Stimulated activated CD4-positive, alpha-beta T cell treated with anti-CD3 and anti-CD28 coated beads, Interleukin-12 subunit alpha, Interleukin-12 subunit beta, amount 100 ng/mL, for 4 hours (primary cell): ENCODE measurements around the gene NEK9.
A peak's percentile ranks its signal among the peaks of the same experiment; 100 is the strongest.

ENCODE experiments used
- DNase-seq: peaks from one replicate; pipeline ENCODE4 v3.0.0-alpha.2; 2020

Gene NEK9

DNA sequence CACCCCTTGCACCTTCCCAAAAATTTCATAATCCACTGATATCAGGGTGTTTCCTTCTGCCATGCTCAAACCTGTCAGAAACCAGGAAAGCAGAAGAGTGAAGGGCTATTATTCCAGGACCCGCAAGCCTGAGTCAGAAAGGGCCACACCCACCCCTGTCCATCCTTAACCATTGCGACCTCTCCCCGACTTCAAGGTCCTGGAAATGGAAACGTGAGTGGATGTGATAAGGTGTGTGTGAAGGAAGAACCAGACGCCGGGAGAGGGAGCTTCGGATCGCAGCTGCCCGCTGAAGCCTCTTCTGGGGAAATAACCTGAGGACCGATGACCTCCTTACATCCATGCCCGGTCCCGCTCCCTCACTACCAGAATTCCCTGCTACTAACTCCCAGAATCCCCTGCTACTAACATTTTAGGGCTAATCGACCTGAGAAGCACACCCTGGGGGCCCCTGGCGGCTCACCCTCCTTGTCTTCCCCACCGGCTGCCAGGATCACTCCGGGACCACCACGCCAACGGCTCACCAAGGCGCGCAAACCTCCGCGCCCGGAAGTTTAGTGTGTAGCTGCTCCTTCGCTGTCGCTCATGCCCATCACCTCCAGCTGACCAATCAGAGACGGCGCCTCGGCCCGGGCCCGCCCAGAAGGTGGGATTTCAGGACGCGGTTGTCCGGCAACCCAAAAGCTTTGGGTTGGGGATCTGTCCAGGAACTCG lies 63.2 kb downstream of the NEK9 start, which contains the start of gene ACYP1:
TSS of gene ACYP1 (minus strand) at position 534 of the 714 bp plus-strand sequence. CDS start at position 63, 471 bp downstream.
- DNase-seq = peak; percentile 91

DNA sequence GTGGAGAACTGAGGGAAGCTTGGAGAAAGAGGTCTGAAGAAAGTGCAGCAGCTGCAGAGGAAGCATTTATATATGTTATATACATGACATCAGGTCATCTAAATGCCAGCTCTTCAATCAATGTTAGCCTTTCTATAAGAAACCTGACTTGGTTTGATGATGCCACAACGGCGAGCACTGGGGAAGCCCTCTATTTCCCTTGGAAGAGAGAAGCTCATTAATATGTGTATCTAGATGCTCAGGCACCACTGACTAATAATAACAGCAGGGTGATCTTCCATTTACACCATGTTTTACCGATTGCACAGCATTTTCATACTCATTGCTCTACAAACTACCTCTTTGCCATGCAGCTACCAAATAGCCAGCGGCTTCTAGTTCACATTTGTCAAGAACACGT lies 63.8 kb downstream of the NEK9 start:
- DNase-seq = no peak

DNA sequence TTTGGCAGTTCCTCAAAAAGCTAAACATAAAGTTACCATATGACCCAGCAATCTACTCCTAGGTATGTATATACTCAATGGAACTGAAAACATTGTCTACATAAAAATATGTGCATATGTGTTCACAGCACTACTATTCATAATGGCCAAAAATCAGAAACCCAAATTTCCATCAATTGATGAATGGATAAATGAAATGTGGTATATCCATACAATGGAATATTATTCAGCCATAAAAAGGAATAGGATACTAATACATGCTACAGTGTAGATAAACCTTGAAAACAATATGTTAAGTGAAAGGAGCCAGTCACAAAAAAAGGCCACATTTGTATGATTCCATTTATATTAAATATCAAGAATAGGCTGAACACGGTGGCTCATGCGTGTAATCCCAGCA lies 66.4 kb downstream of the NEK9 start:
- no peak for DNase-seq

DNA sequence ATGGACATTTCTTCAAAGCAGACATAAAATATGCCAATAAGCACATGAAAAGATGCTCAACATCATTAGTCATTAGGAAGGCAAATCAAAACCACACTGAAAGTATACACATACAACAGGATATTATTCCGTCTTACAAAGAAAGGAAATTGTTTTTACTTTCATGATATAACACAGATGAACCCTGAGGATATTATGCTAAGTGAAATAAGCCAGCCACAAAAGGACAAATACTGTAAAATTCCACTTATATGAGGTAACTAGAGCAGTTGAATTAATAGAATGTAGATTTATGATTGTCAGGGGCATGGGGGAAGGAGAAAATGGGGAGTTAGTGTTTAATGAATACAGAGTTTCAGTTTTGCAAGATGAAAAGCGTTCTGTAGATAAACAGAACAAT lies 67.2 kb downstream of the NEK9 start:
- DNase-seq = no peak

DNA sequence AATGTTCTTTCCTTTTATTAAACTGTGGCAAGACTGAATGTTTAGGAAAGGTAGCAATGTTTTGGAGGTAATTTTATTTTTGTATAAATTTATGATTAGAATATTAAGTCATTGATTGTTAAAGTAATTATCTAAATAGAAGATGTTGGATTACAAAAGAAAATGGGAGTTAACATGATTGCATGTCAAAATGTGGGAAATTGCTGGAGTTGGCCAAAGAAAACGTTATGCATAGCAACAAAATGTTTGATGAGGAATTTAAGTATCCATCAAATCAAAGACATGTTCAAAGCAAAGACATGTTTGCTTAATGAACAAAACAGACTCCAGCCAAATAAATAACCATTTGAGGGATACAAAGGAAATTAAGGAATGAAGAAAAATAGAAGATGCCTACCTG lies 72.4 kb downstream of the NEK9 start:
- DNase-seq = no peak

DNA sequence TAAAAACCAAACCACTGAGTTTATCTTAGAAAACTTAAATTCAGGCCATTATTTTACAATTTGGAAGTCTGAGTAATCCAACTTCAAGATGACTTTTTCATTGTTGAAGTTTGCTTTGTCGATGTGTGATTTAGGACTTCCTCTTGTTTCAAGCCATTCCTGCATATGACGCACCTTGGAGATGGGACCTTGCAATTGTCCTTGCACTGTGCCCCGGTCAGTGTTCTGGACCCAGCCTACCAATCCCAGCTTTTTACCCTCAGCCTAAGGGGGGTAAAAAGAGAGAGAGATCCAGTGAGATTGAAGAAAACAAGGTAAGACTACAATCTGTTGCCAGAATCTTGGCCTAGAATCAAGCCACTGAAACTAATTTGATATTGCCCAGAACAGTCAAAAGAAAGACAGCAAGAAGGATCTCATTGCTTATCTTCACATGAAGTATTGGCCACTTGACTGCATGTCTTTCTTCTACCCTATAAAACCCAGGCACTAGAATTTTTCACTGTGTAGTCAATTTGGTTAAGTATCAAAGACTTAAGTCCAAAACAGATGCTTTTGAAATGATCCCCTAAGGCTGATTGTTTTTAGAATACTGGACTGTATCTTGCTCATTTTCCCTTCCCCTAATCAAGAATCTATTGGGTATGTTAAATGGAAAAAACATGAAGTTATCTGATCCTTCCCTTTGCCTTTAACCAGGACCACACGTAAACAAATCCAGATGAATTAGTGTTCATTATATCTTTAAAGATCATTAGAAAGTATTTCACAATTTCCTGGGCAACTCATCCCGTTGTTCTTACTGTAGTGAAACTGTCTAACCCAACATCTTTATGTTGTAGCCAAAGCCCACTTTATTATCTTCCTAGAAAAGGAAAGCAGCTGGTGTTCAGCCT lies 73.2 kb downstream of the NEK9 start:
- DNase-seq = no peak

DNA sequence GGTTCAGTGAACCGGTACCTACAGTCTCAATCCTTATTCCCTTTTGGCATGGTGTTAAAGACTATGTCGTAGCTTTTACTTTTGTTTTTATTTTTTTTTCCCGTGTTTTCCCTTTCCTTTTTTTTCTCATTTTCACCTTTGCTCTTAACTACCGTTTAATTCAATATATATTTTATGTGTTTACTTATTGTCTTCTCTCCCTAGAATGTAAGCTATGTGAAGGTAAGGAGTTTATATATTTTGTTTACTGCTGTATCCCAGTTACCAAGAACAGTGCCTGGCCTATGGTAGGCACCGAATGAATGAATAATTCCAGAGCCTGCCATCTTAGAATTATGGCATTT lies 75.3 kb downstream of the NEK9 start:
- no peak for DNase-seq

DNA sequence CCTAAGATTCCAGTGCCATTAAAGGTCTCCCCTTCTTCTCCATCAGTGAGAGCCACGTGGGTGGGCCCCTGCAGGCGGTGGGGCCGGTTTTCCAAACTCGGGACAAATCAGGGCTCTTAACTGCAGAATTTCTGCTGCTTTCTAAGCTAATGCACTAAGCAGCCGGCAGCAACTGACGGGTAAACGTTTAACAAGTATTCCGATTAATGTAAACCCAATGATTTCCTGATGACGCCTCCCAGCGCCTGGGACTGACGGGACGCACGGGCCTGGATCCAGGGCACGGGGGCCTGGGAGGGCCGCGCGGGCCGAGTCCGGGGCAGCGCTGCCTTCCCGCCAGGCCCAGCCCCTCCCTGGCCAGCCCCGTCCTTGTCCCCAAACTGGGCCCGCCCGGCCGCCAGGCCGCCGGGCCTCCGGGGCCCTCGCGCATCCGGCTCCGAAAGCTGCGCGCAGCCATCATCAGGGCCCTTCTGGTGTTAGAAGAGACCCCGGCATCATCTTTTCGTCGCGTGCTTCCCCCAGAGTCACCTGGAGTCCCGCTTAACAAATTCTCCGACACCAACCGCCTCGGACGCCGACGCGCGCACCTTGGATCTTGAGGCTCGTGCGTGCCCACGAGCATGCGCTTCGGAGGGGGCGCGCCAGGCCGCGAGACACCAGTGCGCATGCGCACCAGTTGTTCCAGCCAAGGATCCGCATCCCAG lies 75.8 kb downstream of the NEK9 start, which contains the start of gene MLH3:
TSS of gene MLH3 (minus strand) at position 616 of the 704 bp plus-strand sequence. CDS start 1,812 bp downstream, outside the sequence.
- peak; percentile 80 for DNase-seq

DNA sequence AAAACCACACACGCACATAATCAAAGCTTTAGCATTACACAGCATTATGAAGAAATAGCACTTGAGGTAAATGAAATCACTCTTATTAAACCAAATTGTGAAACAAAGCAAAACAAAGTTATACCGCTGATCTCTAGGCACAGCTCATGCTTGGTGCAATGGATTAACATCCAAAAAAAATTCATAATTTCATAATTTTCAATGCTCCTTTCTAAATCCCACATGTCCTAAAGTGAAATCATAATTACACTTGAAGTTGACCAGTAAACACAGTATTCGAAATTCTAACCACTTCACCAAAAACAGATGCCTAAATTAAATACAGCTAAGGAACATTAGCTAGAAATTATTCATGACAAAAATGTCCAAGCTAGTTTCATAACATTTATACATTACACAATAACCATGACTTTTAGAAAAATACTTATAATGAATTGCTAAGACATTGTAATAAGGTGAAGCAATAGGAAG lies 77.1 kb downstream of the NEK9 start:
- DNase-seq = no peak

DNA sequence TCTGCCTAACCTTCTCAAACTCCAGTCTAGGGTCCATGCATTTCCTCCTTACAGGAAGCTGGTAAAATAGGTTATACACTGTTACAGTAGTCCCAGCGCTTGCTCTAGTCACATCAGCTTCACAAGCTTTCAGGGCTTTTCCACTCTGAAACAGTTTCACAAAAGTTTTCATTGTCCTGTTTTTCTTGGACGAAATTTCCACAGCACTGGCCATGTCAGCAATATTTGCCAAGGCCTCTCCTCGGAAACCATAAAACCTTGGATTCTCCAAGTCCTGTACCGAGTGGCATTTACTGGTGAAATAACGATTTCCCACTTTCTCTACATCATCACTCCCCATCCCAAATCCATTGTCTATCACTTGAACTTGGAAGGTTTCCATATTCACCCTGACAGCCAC lies 77.7 kb downstream of the NEK9 start:
- no peak for DNase-seq

DNA sequence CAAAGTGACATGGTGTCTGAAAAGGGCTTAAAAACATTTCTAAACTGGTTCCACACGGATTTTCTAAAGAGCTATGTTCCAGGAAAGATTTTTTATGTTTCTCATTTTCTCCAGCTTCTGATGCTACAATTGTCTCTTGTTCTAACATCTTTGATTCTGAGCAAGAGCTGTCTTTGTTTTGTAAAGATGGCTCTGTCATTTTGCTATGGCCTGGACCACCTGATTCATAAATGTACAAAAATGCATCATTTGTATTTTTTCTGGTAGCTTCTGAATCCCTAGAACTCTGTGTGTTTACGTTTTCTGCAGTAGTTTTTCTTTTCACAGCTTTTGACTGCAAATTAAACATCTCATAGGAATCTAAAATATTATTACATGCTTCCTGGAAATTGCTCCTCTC lies 78.7 kb downstream of the NEK9 start:
- no peak for DNase-seq

DNA sequence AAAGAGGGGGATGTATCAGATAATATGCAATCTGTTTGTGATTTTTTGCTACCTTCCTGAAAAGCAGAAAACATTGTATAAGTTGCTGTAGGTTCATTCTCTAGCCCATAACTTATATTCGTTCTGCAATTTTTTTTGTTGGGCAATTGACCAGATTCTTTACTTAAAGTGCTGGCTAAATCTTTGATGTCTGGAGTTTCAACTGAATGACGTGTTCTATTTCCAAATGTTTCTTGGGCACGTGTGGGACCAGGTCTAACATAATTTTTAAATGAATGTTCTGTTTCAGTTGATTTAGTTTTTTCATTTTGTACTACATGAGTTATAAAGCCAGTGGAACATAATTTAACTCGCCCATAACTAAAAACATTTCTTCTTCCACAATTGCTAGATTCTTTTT lies 79.3 kb downstream of the NEK9 start:
- no peak for DNase-seq

DNA sequence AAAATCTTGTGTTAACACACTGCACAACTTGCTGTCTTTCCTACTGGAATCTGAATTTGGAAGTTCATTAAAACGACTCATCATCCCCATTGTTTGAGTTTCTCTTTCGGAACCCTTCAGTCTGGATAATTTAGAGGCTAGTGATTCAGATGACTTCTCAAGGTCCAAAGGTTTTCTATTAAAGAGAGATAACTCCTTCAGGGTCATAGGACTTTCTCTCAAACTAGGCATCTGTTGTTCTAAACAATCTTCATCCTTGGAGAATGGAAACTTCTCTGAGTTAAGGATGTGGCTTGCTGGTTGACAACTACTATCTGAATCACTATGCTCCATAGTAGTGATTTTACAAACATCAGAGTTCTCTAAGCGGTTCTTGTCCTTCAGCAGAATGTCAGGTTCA lies 79.9 kb downstream of the NEK9 start:
- DNase-seq = no peak

DNA sequence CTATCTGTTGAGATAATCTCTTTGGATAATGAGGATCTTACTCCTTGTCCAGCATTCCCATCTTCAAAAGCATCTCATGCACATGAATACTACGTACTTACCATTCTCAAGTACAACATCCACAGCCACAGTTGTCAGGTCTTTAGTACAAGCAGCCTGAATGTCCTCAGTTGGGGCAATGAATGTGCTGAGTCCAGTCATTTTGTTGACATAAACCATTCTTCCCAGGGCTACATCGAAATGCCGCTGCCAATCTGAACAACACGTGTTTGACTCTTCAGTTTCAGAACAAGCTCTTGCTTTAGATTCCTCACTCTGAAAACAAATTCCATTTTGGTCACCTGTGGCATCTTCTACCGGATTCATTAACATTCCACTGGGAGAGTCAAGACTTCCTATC lies 80.6 kb downstream of the NEK9 start:
- DNase-seq = no peak

DNA sequence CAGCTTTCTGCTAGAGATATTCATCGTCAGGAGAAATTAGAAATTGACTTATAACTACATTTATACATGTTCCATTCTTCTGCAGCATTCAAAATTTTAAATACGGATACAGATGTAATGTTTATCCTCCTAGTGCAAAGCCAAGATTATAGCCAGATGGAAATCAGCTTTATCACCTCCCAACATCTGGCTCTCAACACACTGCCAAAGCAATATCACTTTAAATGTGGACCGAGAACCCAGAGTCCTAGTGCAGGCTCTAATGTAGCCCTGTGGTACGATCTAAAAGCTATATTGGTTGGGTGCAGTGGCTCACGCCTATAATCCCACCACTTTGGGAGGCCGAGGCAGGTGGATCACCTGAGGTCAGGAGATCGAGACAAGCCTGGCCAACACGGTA lies 82.1 kb downstream of the NEK9 start:
- DNase-seq = no peak

DNA sequence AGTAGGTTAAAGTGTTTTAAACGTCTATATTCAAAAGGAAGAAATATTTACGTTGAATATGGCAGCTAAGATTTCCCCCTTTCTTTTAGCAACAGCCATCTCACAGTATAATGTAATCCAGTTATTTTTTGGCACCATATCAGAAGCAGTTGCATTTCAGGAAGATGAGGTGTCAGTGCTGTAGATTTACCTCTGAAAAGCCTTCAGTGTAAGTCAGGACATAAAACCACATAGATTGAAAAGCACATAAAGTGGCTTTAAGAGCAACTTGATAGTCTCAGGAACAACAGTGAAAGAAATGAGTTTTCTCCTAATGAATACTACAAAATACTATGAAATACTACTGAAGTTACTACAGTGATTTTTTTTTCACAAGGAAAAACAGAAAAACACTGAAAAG lies 82.5 kb downstream of the NEK9 start:
- no peak for DNase-seq

DNA sequence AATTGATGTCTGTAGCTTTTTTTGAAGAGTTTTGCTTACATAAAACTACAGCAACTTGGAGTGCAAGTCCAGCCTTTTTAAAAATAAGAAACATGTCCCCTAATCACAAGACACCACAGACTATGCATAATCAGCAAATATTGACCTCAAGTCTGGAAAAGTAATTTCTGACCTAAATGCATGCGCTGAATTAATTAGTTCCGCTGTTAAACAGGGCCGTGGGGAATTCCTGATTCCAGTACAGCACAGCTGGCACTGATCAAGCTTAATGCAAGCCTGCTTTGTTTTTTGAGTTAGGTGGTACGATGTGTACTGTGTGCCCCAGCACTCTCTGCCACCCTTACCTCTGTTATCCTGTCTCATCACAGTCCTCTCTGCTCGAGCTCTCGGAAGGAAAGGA lies 84.8 kb downstream of the NEK9 start:
- DNase-seq = no peak

DNA sequence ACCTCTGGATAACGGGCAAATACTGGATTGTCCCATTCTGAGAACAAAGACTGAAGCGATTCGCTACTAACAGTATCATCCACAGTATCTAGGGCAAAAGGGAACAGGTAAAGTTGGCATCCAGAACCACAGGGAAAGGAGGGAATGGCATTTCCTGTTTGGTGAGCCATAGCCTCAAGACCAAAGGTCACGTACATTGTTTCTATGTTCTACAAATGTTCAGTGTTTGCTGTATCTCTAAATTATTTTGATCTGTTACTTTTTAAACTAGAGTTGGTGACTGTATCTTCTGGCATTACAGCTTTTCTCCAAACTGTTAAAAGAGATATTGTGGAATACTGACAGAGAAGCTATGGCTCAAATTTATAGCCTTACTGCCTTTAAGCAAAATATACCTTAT lies 85.2 kb downstream of the NEK9 start:
- no peak for DNase-seq

DNA sequence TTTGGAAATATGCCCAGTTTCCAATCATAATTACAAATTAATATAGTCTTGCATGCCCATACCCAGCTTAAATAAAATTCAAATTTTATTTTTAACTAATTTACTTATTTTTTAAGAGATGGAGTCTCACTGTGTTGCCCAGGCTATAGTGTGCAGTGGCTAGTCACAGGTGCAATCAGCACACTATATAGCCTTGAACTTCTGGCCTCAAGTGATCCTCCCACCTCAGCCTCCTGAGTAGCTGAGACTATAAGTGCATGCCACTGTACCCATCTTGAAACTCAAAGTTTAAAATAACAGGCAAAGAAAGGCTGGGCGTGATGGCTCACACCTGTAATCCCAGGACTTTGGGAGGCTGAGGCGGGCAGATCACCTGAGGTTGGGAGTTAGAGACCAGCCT lies 85.9 kb downstream of the NEK9 start:
- no peak for DNase-seq

DNA sequence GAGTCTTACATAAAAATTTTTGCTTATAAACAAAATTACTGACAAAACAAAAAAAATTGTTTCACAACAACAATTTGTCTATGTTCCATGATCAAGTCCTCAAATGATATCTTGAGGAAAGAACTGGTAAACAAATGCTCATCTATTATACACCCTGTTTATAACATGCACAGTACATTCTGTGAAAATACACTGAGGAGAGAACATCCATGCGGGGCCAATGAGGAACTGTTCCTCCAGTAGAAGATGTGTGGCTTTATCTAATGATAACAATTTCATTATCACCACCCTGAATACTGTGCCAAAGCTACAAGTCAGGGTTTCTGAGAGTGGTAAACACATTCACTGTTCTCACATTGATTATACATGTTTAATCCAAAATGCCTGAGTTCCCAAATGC lies 86.3 kb downstream of the NEK9 start:
- DNase-seq = no peak

DNA sequence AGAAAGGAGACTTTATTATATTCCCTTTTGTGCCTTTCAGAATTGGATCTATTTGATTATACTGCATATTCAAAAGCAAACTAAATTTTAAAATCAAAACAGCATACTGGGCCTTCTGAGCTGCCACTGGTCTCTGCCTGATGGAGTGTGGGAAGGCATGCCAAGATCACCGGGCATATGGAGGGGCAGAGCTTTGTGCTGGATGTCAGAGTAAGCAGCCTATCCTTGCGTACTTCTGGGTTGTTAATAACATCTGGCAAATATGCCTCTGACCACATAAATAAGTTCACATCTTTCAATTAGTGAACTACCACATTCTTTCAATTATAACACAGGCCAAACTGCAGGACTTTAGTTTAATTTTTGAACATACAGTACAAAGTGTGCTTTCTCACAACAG lies 93.9 kb downstream of the NEK9 start:
- no peak for DNase-seq

DNA sequence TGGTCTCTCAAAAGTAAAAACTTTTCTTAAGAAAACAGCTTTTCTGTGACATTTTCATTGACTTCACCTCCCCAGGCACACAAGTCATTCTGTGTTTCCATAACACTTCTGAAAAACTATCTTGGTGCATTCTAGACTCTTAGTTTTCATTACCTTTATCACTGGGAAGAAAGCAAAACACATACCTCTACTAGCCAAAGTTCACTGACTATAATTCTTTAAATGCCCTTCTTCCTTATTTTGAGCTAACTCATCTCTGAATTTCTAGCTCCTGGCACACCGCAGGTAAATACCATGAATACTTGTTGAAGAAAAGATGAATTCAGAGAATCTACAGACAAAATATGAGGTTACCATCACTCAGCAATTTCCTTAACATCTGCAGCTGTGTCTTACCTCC lies 96.7 kb downstream of the NEK9 start:
- DNase-seq = no peak
